ENCODE data around the gene KLRC4. TPM values are rescaled to one million over a fixed set of nuclear protein-coding genes. Genes with fewer than 3 reads are reported as not detected.

KLRC4 gene
- total and polyA plus RNA-seq, 10 donors, result 0.22 to 14.6 (median 5.4) TPM

- peak; percentile 77 for DNase-seq
- 1 to 3% (median 1%) methylated on average over 15 of the region's 15 CpGs for WGBS, 5 donors
- intact Hi-C loops (cut with DNase I; ENCODE audit: low total_unique reads), result no loop called here
- Histone ChIP-seq H3K36me3 (no peaks in the 10 kb centered on the region), H3K27me3 (replicated peaks in 1 of 7) (no peaks in the 10 kb centered on the region), H3K27ac (peak overlapping the region; percentile 79 to 98 (median 94)), H3K4me3 (peak overlapping the region; percentile 48 to 80 (median 60)), H3K4me1 (peaks cover 8 to 68% (median 28%) of the 10 kb centered on the region in 6 donors), H3K9me3 (peaks cover 0 to 10% (median 0%) of the 10 kb centered on the region in 8 donors)
- TF ChIP-seq POLR2AphosphoS5 (IDR thresholded peaks at IDR 0.05) (no peak), POLR2A (IDR thresholded peaks at IDR 0.05) (no peak), CTCF (IDR thresholded peaks at IDR 0.05 in 8 of 11, conservative IDR thresholded peaks at IDR 0.05 in 3 of 11) (no peak)
Observed at GRCh38 chr12:10364815-10365622, 44.5 kb downstream of the KLRC4 start.

- intact Hi-C loops (cut with DNase I; ENCODE audit: low total_unique reads), result no loop called here
- Histone ChIP-seq H3K9me3 (peaks cover 0 to 10% (median 0%) of the 10 kb centered on the region in 8 donors), H3K27ac (peak overlapping the region; percentile 79 to 98 (median 94)), H3K36me3 (no peaks in the 10 kb centered on the region), H3K4me3 (peak overlapping the region; percentile 48 to 80 (median 60)), H3K27me3 (replicated peaks in 1 of 7) (no peaks in the 10 kb centered on the region), H3K4me1 (peaks cover 8 to 60% (median 28%) of the 10 kb centered on the region in 6 donors)
- peak; percentile 82 for DNase-seq
- TF ChIP-seq POLR2A (IDR thresholded peaks at IDR 0.05) (peak in 1 of 3 donors; percentile 33), CTCF (IDR thresholded peaks at IDR 0.05 in 8 of 11, conservative IDR thresholded peaks at IDR 0.05 in 3 of 11) (no peak), POLR2AphosphoS5 (IDR thresholded peaks at IDR 0.05) (peak in 2 of 3 donors; percentile 29 to 64)
- 13 to 24% (median 22%) methylated on average over 17 to 19 of the region's 19 CpGs for WGBS, 5 donors
Observed at GRCh38 chr12:10363914-10364814, 45.4 kb downstream of the KLRC4 start.

GRCh38 chr12:10363658-10363913, 46.0 kb downstream of the KLRC4 start:
- peak overlapping the region; percentile 79 to 98 (median 94) for H3K27ac ChIP-seq
- H3K4me3 ChIP-seq, result peak overlapping the region in 5 of 8 donors; percentile 58 to 80 (median 60)
- H3K4me1 ChIP-seq, result peaks cover 8 to 54% (median 28%) of the 10 kb centered on the region in 6 donors
- WGBS, 5 donors, result 60 to 74% (median 70%) methylated on average over 5 of the region's 5 CpGs
- no peak for TF ChIP-seq POLR2AphosphoS5 (IDR thresholded peaks at IDR 0.05)
- TF ChIP-seq CTCF (IDR thresholded peaks at IDR 0.05 in 8 of 11, conservative IDR thresholded peaks at IDR 0.05 in 3 of 11), result no peak
- TF ChIP-seq POLR2A (IDR thresholded peaks at IDR 0.05), result no peak
- H3K9me3 ChIP-seq, result peaks cover 0 to 10% (median 0%) of the 10 kb centered on the region in 8 donors
- DNase-seq, result no peak
- H3K27me3 ChIP-seq (replicated peaks in 1 of 7), result no peaks in the 10 kb centered on the region
- no peaks in the 10 kb centered on the region for H3K36me3 ChIP-seq
- intact Hi-C loops (cut with DNase I; ENCODE audit: low total_unique reads), result no loop called here
